ENCODE measurements around the gene CREB1. TPM values are rescaled to one million over a fixed set of nuclear protein-coding genes. Genes with fewer than 3 reads are reported as not detected.

The CREB1 gene
- total and polyA plus RNA-seq, 9 of the 15 experiments (the other 6 are each of a cell fraction or from before 2014, with no cell fraction given) = 8.9 to 51.3 (median 19.5) TPM

DNA sequence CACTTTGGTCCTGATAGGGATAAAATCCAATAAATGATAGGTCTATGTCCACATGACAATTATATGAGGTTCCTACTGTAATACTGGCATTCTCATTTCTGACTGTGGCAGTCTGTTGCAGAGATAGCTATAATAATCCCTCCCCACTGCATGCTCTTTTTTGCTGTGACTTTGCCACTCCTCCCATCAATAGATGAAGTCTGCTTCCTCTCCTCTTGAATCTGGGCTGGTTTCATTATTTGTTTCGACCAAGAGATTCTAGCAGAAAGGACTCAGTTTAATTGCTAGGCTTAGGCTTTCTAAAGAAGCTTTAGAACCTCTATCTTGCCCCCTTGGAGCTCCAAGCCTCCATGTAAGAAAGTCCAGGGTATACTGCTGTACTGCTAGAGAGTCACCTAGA, 23.3 kb upstream of the CREB1 start:
- Histone ChIP-seq H3K9ac (ENCODE audit: insufficient read depth in 1 of 2, low read depth in 2 of 2, low read length in 2 of 2) (no peak overlapping the region), H3K4me2 (ENCODE audit: insufficient read depth, low read length) (no peak overlapping the region), H3K79me2 (ENCODE audit: control insufficient read depth, insufficient read depth, low read length) (no peaks in the 10 kb centered on the region), H3K4me1 (replicated peaks in 1 of 2; ENCODE audit: control insufficient read depth in 2 of 2, insufficient read depth in 2 of 2, low read length in 2 of 2) (peaks cover 5 to 17% of the 10 kb centered on the region in 2 experiments; a peak in 3 of 5 replicates), H4K20me1 (replicated peaks; ENCODE audit: control insufficient read depth, insufficient read depth, low read length) (no peaks in the 10 kb centered on the region), H3K27me3 (ENCODE audit: control insufficient read depth in 2 of 2, insufficient read depth in 2 of 2, low read length in 2 of 2) (no peaks in the 10 kb centered on the region), H3K36me3 (ENCODE audit: control insufficient read depth, insufficient read depth, low read length) (no peaks in the 10 kb centered on the region), H3K4me3 (no peak overlapping the region), H2AFZ (ENCODE audit: low read depth, low read length) (peak overlapping the region; percentile 34; the same call in 1 of the 2 replicates), H3K9me1 (ENCODE audit: control insufficient read depth, insufficient read depth, low read length) (no peaks in the 10 kb centered on the region), H3K27ac (ENCODE audit: extremely low read depth, low read depth, low read length) (no peak overlapping the region), H3K9me3 (replicated peaks; ENCODE audit: control insufficient read depth, insufficient read depth, low read depth, low read length) (no peaks in the 10 kb centered on the region)
- ATAC-seq (no peak), FAIRE-seq (no peak), DNase-seq (ENCODE audit: extremely low read depth in 1 of 4, low spot score in 3 of 4) (no peak)
- TF ChIP-seq SIN3A (IDR thresholded peaks at IDR 0.05; ENCODE audit: borderline replicate concordance in 2 of 2, control insufficient read depth in 1 of 2, low read depth in 2 of 2, low read length in 2 of 2) (no peak), XRCC3 (IDR thresholded peaks at IDR 0.05) (no peak), HMG20A (CRISPR knock-in tag; conservative IDR thresholded peaks at IDR 0.05) (no peak), ZNF431 (CRISPR knock-in tag; IDR thresholded peaks at IDR 0.05) (no peak), ZNF263 (CRISPR knock-in tag; IDR thresholded peaks at IDR 0.05; ENCODE audit: borderline replicate concordance) (no peak), MLX (CRISPR knock-in tag; conservative IDR thresholded peaks at IDR 0.05) (no peak), POLR2AphosphoS2 (IDR thresholded peaks at IDR 0.05; ENCODE audit: low read length) (no peak), ELK3 (CRISPR knock-in tag; IDR thresholded peaks at IDR 0.05) (no peak), DIDO1 (tag; IDR thresholded peaks at IDR 0.05; ENCODE audit: low read depth) (no peak), HNRNPK (IDR thresholded peaks at IDR 0.05; ENCODE audit: low read depth, low read length, poor library complexity, severe bottlenecking) (no peak), ZNF586 (CRISPR knock-in tag; conservative IDR thresholded peaks at IDR 0.05) (no peak), JUN (IDR thresholded peaks at IDR 0.05; ENCODE audit: borderline replicate concordance, low read depth, low read length) (no peak), JUN (CRISPR knock-in tag; IDR thresholded peaks at IDR 0.05; ENCODE audit: borderline replicate concordance) (no peak), TOE1 (IDR thresholded peaks at IDR 0.05; ENCODE audit: borderline replicate concordance) (no peak), TOE1 (CRISPR knock-in tag; IDR thresholded peaks at IDR 0.05; ENCODE audit: borderline replicate concordance, low read depth) (no peak), VEZF1 (CRISPR knock-in tag; IDR thresholded peaks at IDR 0.05) (no peak), JUNB (CRISPR knock-in tag; conservative IDR thresholded peaks at IDR 0.05) (no peak), HDAC6 (IDR thresholded peaks at IDR 0.05; ENCODE audit: low read depth, low read length) (no peak), MEIS2 (IDR thresholded peaks at IDR 0.05; ENCODE audit: partially characterized antibody) (no peak), ZNF347 (CRISPR knock-in tag; IDR thresholded peaks at IDR 0.05; ENCODE audit: low read depth) (no peak)
- TF ChIP-seq, protein P1, sequence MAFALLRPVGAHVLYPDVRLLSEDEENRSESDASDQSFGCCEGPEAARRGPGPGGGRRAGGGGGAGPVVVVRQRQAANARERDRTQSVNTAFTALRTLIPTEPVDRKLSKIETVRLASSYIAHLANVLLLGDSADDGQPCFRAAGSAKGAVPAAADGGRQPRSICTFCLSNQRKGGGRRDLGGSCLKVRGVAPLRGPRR (CRISPR knock-in tag; IDR thresholded peaks at IDR 0.05) = no peak
- CTCF ChIA-PET (ENCODE audit: low intra/inter-chr PET ratio) = no interaction called here
- BruUV-seq (replicated peaks) = no TSS peak
- intact Hi-C loops (cut with micrococcal nuclease) = no loop called here
- WGBS (ENCODE audit: insufficient coverage, low coverage, missing lambda C conversion rate) = 13% methylated on average over 1 of the region's 1 CpG
- POLR2A ChIA-PET = no interaction called here
- in situ Hi-C loops (cut with MboI) = no loop called here

Measured in K562 (cell line).